ENCODE results near the gene PLAAT4. TPM values are rescaled to one million over a fixed set of nuclear protein-coding genes. Genes with fewer than 3 reads are reported as not detected.

Gene PLAAT4
- total and polyA plus RNA-seq, 2 of the 8 experiments (the other 6 are each of a cell fraction or from before 2014, with no cell fraction given) = 2.8 to 4.1 TPM

- TF ChIP-seq CTCF (IDR thresholded peaks at IDR 0.05; ENCODE audit: control extremely low read depth in 1 of 3, insufficient read depth in 1 of 3, low read depth in 1 of 3, low read length in 3 of 3) = no peak
These were observed 24.0 kb downstream of the PLAAT4 start (continued) for GRCh38 chr11:63560506-63561180.

Data from H1 (cell line).